ENCODE results near the gene SOCS4.

Gene SOCS4

GRCh38 chr14:55025948-55026347 lies 1.1 kb upstream of the SOCS4 start:
- Histone ChIP-seq H3K4me2 (ENCODE audit: low read length) (peak overlapping the region; percentile 67), H3K36me3 (replicated peaks; ENCODE audit: low read depth, low read length) (peaks cover 11% of the 10 kb centered on the region), H3K27ac (ENCODE audit: low read length) (no peak overlapping the region), H3K9ac (ENCODE audit: low read length) (peak overlapping the region; percentile 95), H3K79me2 (ENCODE audit: low read length) (peaks cover 64% of the 10 kb centered on the region), H3K9me3 (ENCODE audit: insufficient read depth, low read length) (no peaks in the 10 kb centered on the region), H2AFZ (ENCODE audit: low read depth, low read length) (no peak overlapping the region), H3K27me3 (ENCODE audit: low read depth, low read length) (no peaks in the 10 kb centered on the region), H4K20me1 (ENCODE audit: insufficient read depth, low read length) (0 out of 2 replicates have a peak, but pooled peaks cover 7% of the 10 kb centered on the region), H3K4me3 (ENCODE audit: low read length) (peak overlapping the region; percentile 87), H3K4me1 (ENCODE audit: low read length) (peaks cover 35% of the 10 kb centered on the region)
- no peak for TF ChIP-seq EZH2phosphoT487 (IDR thresholded peaks at IDR 0.05; ENCODE audit: low read depth)

GRCh38 chr14:55026441-55026792 lies 619 bp upstream of the SOCS4 start:
- Histone ChIP-seq H4K20me1 (ENCODE audit: insufficient read depth, low read length) (peaks cover 10% of the 10 kb centered on the region; the same call in 1 of the 2 replicates), H3K9ac (ENCODE audit: low read length) (peak overlapping the region; percentile 95), H3K4me1 (ENCODE audit: low read length) (peaks cover 40% of the 10 kb centered on the region), H3K27me3 (ENCODE audit: low read depth, low read length) (no peaks in the 10 kb centered on the region), H3K9me3 (ENCODE audit: insufficient read depth, low read length) (no peaks in the 10 kb centered on the region), H3K36me3 (replicated peaks; ENCODE audit: low read depth, low read length) (peaks cover 11% of the 10 kb centered on the region), H3K79me2 (ENCODE audit: low read length) (peaks cover 69% of the 10 kb centered on the region), H3K4me2 (ENCODE audit: low read length) (peak overlapping the region; percentile 67), H3K4me3 (ENCODE audit: low read length) (peak overlapping the region; percentile 87), H2AFZ (ENCODE audit: low read depth, low read length) (peak overlapping the region; percentile 76), H3K27ac (ENCODE audit: low read length) (peak overlapping the region; percentile 37)
- TF ChIP-seq CTCF (IDR thresholded peaks at IDR 0.05; ENCODE audit: low read depth, low read length) (no peak), EZH2phosphoT487 (IDR thresholded peaks at IDR 0.05; ENCODE audit: low read depth) (no peak)

GRCh38 chr14:55028066-55028465 lies 1.0 kb downstream of the SOCS4 start:
- Histone ChIP-seq H3K9me3 (ENCODE audit: insufficient read depth, low read length) (no peaks in the 10 kb centered on the region), H3K4me2 (ENCODE audit: low read length) (peak overlapping the region; percentile 69), H3K4me1 (ENCODE audit: low read length) (peaks cover 43% of the 10 kb centered on the region), H3K27ac (ENCODE audit: low read length) (no peak overlapping the region; the same call in 1 of the 2 replicates), H3K27me3 (ENCODE audit: low read depth, low read length) (no peaks in the 10 kb centered on the region), H3K36me3 (replicated peaks; ENCODE audit: low read depth, low read length) (peaks cover 8% of the 10 kb centered on the region), H3K79me2 (ENCODE audit: low read length) (peaks cover 81% of the 10 kb centered on the region), H3K9ac (ENCODE audit: low read length) (peak overlapping the region; percentile 80), H3K4me3 (ENCODE audit: low read length) (peak overlapping the region; percentile 87), H2AFZ (ENCODE audit: low read depth, low read length) (no peak overlapping the region), H4K20me1 (ENCODE audit: insufficient read depth, low read length) (peaks cover 13% of the 10 kb centered on the region; the same call in 1 of the 2 replicates)
- no peak for TF ChIP-seq CTCF (IDR thresholded peaks at IDR 0.05; ENCODE audit: low read depth, low read length)
- TF ChIP-seq EZH2phosphoT487 (IDR thresholded peaks at IDR 0.05; ENCODE audit: low read depth), result no peak

GRCh38 chr14:55028476-55028875 lies 1.4 kb downstream of the SOCS4 start:
- Histone ChIP-seq H3K36me3 (replicated peaks; ENCODE audit: low read depth, low read length) (peaks cover 6% of the 10 kb centered on the region), H3K9ac (ENCODE audit: low read length) (peak overlapping the region; percentile 80), H3K79me2 (ENCODE audit: low read length) (peaks cover 79% of the 10 kb centered on the region), H3K4me1 (ENCODE audit: low read length) (peaks cover 43% of the 10 kb centered on the region), H4K20me1 (ENCODE audit: insufficient read depth, low read length) (peaks cover 13% of the 10 kb centered on the region; the same call in 1 of the 2 replicates), H3K9me3 (ENCODE audit: insufficient read depth, low read length) (no peaks in the 10 kb centered on the region), H3K27me3 (ENCODE audit: low read depth, low read length) (no peaks in the 10 kb centered on the region), H3K27ac (ENCODE audit: low read length) (no peak overlapping the region), H3K4me2 (ENCODE audit: low read length) (peak overlapping the region; percentile 69), H3K4me3 (ENCODE audit: low read length) (peak overlapping the region; percentile 87), H2AFZ (ENCODE audit: low read depth, low read length) (no peak overlapping the region)
- TF ChIP-seq CTCF (IDR thresholded peaks at IDR 0.05; ENCODE audit: low read depth, low read length), result no peak

Measured in OCI-LY3 (cell line).